Measurements from ENCODE around the gene KRT8. TPM values are rescaled to one million over a fixed set of nuclear protein-coding genes. Genes with fewer than 3 reads are reported as not detected.

Gene KRT8
- total and polyA plus RNA-seq, 4 donors = 150 to 639 (median 482) TPM

GRCh38 chr12:52949413-52950331 is 44.8 kb upstream of the KRT8 start:
- Histone ChIP-seq H3K27ac (ENCODE audit: low read depth in 1 of 2, low read length in 1 of 2) (peak overlapping the region in 1 of 2 donors; percentile 87), H3K4me1 (ENCODE audit: control insufficient read depth in 5 of 5, insufficient read depth in 5 of 5, low read length in 5 of 5) (peaks cover 0 to 24% (median 0%) of the 10 kb centered on the region in 5 donors), H3K36me3 (ENCODE audit: control insufficient read depth in 4 of 4, insufficient read depth in 4 of 4, low read length in 4 of 4) (peaks cover 0 to 2% (median 0%) of the 10 kb centered on the region in 4 donors), H3K27me3 (ENCODE audit: control insufficient read depth in 3 of 3, insufficient read depth in 3 of 3, low read length in 2 of 3) (no peaks in the 10 kb centered on the region), H3K9ac (ENCODE audit: insufficient read depth in 1 of 2, low read length in 2 of 2) (peak overlapping the region; percentile 49 to 75), H3K4me3 (peak overlapping the region; percentile 32), H3K9me3 (ENCODE audit: control insufficient read depth in 4 of 4, insufficient read depth in 3 of 4, low read length in 3 of 4) (no peaks in the 10 kb centered on the region)
- DNase-seq (peak; percentile 55 to 78 (median 60)), ATAC-seq (ENCODE audit: insufficient read depth, low FRiP score) (peak; percentile 70)
- 26 to 40% methylated on average over 13 of the region's 13 CpGs for WGBS, 2 donors
- TF ChIP-seq CTCF (IDR thresholded peaks at IDR 0.05; ENCODE audit: control extremely low read depth, extremely low read depth) = no peak

- H3K9me3 ChIP-seq (ENCODE audit: control insufficient read depth in 4 of 4, insufficient read depth in 3 of 4, low read length in 3 of 4) = no peaks in the 10 kb centered on the region
- no peak overlapping the region for H3K4me3 ChIP-seq
- ATAC-seq (ENCODE audit: insufficient read depth, low FRiP score) (no peak), DNase-seq (no peak)
- peaks cover 0 to 39% (median 0%) of the 10 kb centered on the region in 5 donors for H3K4me1 ChIP-seq (ENCODE audit: control insufficient read depth in 5 of 5, insufficient read depth in 5 of 5, low read length in 5 of 5)
- H3K36me3 ChIP-seq (ENCODE audit: control insufficient read depth in 4 of 4, insufficient read depth in 4 of 4, low read length in 4 of 4) = peaks cover 0 to 2% (median 0%) of the 10 kb centered on the region in 4 donors
- 83 to 90% methylated on average over 12 of the region's 12 CpGs for WGBS, 2 donors
- no peak for TF ChIP-seq CTCF (IDR thresholded peaks at IDR 0.05; ENCODE audit: control extremely low read depth, extremely low read depth)
- no peak overlapping the region for H3K9ac ChIP-seq (ENCODE audit: insufficient read depth in 1 of 2, low read length in 2 of 2)
- H3K27ac ChIP-seq (ENCODE audit: low read depth in 1 of 2, low read length in 1 of 2) = peak overlapping the region in 1 of 2 donors; percentile 66
- no peaks in the 10 kb centered on the region for H3K27me3 ChIP-seq (ENCODE audit: control insufficient read depth in 3 of 3, insufficient read depth in 3 of 3, low read length in 2 of 3)
These were observed 43.0 kb upstream of the KRT8 start for GRCh38 chr12:52947738-52948423.

GRCh38 chr12:52946797-52947547 is 42.1 kb upstream of the KRT8 start:
- Histone ChIP-seq H3K27ac (ENCODE audit: low read depth in 1 of 2, low read length in 1 of 2) (peak overlapping the region in 1 of 2 donors; percentile 21), H3K36me3 (ENCODE audit: control insufficient read depth in 4 of 4, insufficient read depth in 4 of 4, low read length in 4 of 4) (peaks cover 0 to 2% (median 0%) of the 10 kb centered on the region in 4 donors), H3K9ac (ENCODE audit: insufficient read depth in 1 of 2, low read length in 2 of 2) (peak overlapping the region in 1 of 2 donors; percentile 54), H3K27me3 (ENCODE audit: control insufficient read depth in 3 of 3, insufficient read depth in 3 of 3, low read length in 2 of 3) (no peaks in the 10 kb centered on the region), H3K9me3 (ENCODE audit: control insufficient read depth in 4 of 4, insufficient read depth in 3 of 4, low read length in 3 of 4) (no peaks in the 10 kb centered on the region), H3K4me1 (ENCODE audit: control insufficient read depth in 5 of 5, insufficient read depth in 5 of 5, low read length in 5 of 5) (peaks cover 0 to 45% (median 0%) of the 10 kb centered on the region in 5 donors), H3K4me3 (no peak overlapping the region)
- ATAC-seq (ENCODE audit: insufficient read depth, low FRiP score) = no peak
- no peak for DNase-seq
- WGBS, 2 donors = 82 to 90% methylated on average over 10 of the region's 10 CpGs
- TF ChIP-seq CTCF (IDR thresholded peaks at IDR 0.05; ENCODE audit: control extremely low read depth, extremely low read depth) = no peak

Measured in lung (tissue), 12 donors.